Stimulated activated CD4-positive, alpha-beta T cell treated with anti-CD3 and anti-CD28 coated beads, Interleukin-12 subunit alpha, Interleukin-12 subunit beta, amount 100 ng/mL, for 4 hours (primary cell): ENCODE measurements around the gene EHD4.

Experiments used
- DNase-seq: peaks from one replicate; pipeline ENCODE4 v3.0.0-alpha.2; 2020

EHD4 gene

GRCh38 chr15:41853831-41854230 is 118.5 kb downstream of the EHD4 start:
- DNase-seq: no peak

- no peak for DNase-seq
Observed at GRCh38 chr15:41852736-41853590, 119.4 kb downstream of the EHD4 start.

GRCh38 chr15:41851755-41852370 is 120.5 kb downstream of the EHD4 start:
- DNase-seq: no peak

- no peak for DNase-seq
Observed at GRCh38 chr15:41851167-41851523, 121.2 kb downstream of the EHD4 start.

GRCh38 chr15:41850482-41851166 is 121.7 kb downstream of the EHD4 start:
- DNase-seq: no peak

GRCh38 chr15:41849861-41850260 is 122.5 kb downstream of the EHD4 start:
- no peak for DNase-seq

- DNase-seq: no peak
Observed at GRCh38 chr15:41849204-41849603, 123.2 kb downstream of the EHD4 start.

- peak; percentile 25 for DNase-seq
Observed at GRCh38 chr15:41848631-41849030, 123.7 kb downstream of the EHD4 start.

GRCh38 chr15:41847981-41848380 is 124.4 kb downstream of the EHD4 start:
- DNase-seq: no peak

- no peak for DNase-seq
Observed at GRCh38 chr15:41847206-41847605, 125.2 kb downstream of the EHD4 start.
